Measurements from ENCODE around the gene EXOC6. TPM values are rescaled to one million over a fixed set of nuclear protein-coding genes. Genes with fewer than 3 reads are reported as not detected.

Gene EXOC6, protein sequence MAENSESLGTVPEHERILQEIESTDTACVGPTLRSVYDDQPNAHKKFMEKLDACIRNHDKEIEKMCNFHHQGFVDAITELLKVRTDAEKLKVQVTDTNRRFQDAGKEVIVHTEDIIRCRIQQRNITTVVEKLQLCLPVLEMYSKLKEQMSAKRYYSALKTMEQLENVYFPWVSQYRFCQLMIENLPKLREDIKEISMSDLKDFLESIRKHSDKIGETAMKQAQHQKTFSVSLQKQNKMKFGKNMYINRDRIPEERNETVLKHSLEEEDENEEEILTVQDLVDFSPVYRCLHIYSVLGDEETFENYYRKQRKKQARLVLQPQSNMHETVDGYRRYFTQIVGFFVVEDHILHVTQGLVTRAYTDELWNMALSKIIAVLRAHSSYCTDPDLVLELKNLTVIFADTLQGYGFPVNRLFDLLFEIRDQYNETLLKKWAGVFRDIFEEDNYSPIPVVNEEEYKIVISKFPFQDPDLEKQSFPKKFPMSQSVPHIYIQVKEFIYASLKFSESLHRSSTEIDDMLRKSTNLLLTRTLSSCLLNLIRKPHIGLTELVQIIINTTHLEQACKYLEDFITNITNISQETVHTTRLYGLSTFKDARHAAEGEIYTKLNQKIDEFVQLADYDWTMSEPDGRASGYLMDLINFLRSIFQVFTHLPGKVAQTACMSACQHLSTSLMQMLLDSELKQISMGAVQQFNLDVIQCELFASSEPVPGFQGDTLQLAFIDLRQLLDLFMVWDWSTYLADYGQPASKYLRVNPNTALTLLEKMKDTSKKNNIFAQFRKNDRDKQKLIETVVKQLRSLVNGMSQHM
- 10 to 100 TPM in 1 of 2 donors, 1 to 10 TPM in 1; 7.0 to 10.1 TPM for total RNA-seq

GRCh38 chr10:92848441-92849233 is at the start of gene EXOC6:
Gene EXOC6 (plus strand): TSS chr10:92848520. CDS start chr10:92848534, 14 bp downstream.
- peaks cover 0 to 16% of the 10 kb centered on the region in 2 donors for H3K4me1 ChIP-seq
- no peaks in the 10 kb centered on the region for H3K27me3 ChIP-seq
- no peaks in the 10 kb centered on the region for H3K9me3 ChIP-seq
- peak; percentile 69 for DNase-seq (ENCODE audit: low spot score)
- no peaks in the 10 kb centered on the region for H3K36me3 ChIP-seq
- peak within 1 kb of the TSS; percentile 95 to 99 for H3K4me3 ChIP-seq
- TF ChIP-seq, protein P1, sequence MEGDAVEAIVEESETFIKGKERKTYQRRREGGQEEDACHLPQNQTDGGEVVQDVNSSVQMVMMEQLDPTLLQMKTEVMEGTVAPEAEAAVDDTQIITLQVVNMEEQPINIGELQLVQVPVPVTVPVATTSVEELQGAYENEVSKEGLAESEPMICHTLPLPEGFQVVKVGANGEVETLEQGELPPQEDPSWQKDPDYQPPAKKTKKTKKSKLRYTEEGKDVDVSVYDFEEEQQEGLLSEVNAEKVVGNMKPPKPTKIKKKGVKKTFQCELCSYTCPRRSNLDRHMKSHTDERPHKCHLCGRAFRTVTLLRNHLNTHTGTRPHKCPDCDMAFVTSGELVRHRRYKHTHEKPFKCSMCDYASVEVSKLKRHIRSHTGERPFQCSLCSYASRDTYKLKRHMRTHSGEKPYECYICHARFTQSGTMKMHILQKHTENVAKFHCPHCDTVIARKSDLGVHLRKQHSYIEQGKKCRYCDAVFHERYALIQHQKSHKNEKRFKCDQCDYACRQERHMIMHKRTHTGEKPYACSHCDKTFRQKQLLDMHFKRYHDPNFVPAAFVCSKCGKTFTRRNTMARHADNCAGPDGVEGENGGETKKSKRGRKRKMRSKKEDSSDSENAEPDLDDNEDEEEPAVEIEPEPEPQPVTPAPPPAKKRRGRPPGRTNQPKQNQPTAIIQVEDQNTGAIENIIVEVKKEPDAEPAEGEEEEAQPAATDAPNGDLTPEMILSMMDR (IDR thresholded peaks at IDR 0.05) = peak in 1 of 2 donors; percentile 36
- H3K27ac ChIP-seq = peak within 1 kb of the TSS; percentile 82 to 86

GRCh38 chr10:92799568-92799967 is 48.8 kb upstream of the EXOC6 start:
- Histone ChIP-seq H3K27ac (no peak overlapping the region), H3K9me3 (no peaks in the 10 kb centered on the region), H3K4me1 (no peaks in the 10 kb centered on the region), H3K27me3 (no peaks in the 10 kb centered on the region), H3K4me3 (no peak overlapping the region), H3K36me3 (no peaks in the 10 kb centered on the region)
- TF ChIP-seq, protein P1 (IDR thresholded peaks at IDR 0.05) = no peak
- no peak for DNase-seq (ENCODE audit: low spot score)

- H3K27me3 ChIP-seq = no peaks in the 10 kb centered on the region
- TF ChIP-seq, protein P1 (IDR thresholded peaks at IDR 0.05) = no peak
- H3K27ac ChIP-seq = no peak overlapping the region
- no peak overlapping the region for H3K4me3 ChIP-seq
- H3K9me3 ChIP-seq = no peaks in the 10 kb centered on the region
- no peaks in the 10 kb centered on the region for H3K4me1 ChIP-seq
- DNase-seq (ENCODE audit: low spot score) = no peak
- no peaks in the 10 kb centered on the region for H3K36me3 ChIP-seq
Observed at GRCh38 chr10:92800134-92800733, 48.1 kb upstream of the EXOC6 start.

DNA sequence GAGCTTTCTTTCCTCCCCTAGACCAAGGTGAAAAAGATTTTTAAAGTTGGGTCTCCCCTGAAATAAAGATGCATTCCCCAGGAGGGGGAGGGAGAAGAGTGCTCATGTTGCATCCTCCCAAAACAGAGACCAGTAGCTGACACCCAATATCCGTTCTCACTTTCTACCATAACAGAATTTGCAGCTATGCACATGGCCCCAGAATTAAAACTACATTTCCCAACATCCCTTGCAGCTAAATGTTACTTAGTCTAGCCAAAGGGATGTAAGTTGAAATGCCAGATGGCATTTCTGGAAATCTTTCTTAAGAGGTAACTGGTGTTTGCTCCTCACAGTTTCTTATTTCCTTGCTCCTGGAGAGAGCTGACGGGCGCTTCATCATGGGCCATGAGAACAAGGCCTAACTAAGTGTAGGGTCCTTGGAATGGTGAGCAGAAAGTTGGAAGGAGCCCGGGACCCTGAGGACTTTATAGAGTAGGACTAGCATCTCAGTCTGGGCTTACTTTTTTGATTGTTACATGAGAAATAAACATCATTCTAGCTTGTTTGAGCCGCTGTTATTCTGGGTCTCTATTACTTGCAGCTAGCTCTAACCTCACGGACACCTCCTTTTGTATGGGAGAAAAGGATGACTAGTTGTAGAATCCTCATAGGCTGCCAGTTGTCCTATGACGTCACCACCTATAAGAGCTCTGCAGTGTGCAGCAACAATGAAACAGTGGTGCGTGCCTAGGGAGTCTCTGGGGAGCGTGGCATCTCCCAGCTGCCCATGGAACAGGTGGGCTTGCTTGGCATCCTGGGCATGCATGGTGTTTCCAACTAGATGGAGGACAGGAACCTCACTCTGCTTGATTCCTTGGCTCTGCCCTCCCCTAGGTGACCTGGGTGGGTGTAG is 46.1 kb upstream of the EXOC6 start:
- H3K9me3 ChIP-seq = no peaks in the 10 kb centered on the region
- TF ChIP-seq, protein P1 (IDR thresholded peaks at IDR 0.05) = no peak
- no peak for DNase-seq (ENCODE audit: low spot score)
- no peaks in the 10 kb centered on the region for H3K36me3 ChIP-seq
- no peaks in the 10 kb centered on the region for H3K27me3 ChIP-seq
- H3K4me3 ChIP-seq = no peak overlapping the region
- H3K4me1 ChIP-seq = no peaks in the 10 kb centered on the region
- no peak overlapping the region for H3K27ac ChIP-seq
